ENCODE data around the gene PCNX3. TPM values are rescaled to one million over a fixed set of nuclear protein-coding genes. Genes with fewer than 3 reads are reported as not detected.

PCNX3 gene
- total and polyA plus RNA-seq, 2 of the 13 experiments (the other 11 are each of a cell fraction or from before 2014, with no cell fraction given): 16.2 to 23.0 TPM

DNA sequence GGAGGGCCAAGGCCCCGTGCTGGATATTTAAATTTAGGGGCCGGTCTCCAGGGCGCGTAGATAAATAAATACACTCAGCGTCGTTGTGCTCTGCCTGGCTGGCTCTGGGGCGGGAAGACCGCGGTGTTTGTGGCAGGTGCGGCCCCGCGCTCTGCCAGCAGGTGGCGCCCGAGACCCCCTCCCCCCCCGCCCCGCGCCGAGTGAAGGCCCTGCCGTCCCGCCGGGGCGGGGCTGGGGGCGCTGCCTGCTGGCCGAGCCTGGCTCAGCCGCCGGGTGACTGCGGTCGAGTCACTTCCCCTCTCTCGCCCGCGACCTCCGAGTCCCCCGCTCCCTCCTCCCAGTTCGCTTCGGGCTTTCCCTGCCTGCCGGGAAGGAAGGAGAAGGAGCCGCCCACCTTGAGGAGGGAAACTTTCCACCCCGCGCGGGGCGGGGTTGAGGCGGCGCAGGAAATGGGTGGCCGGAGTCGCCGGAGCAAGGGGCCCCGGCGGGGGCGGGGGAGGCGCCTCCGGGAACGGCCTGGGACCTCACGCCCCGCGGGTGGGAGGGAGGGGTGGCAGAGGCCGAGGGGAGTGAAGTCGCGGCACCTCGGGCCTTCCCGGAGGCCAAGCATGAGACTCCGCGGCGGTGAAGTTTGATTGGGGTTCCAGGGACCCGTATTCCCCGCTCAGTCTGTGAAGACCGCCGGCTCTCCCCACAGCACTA, 41.3 kb upstream of the PCNX3 start (continued):
- TF ChIP-seq KLF9 (CRISPR knock-in tag; IDR thresholded peaks at IDR 0.05; ENCODE audit: low read depth) (no peak), CC2D1A (CRISPR knock-in tag; IDR thresholded peaks at IDR 0.05) (no peak), AGO2 (optimal IDR thresholded peaks at IDR 0.05; ENCODE audit: low read depth, low read length) (peak; percentile 69), ZNF335 (CRISPR knock-in tag; IDR thresholded peaks at IDR 0.05) (0 out of 2 replicates have a peak, but pooled peaks have one; percentile 56), ZNF644 (CRISPR knock-in tag; IDR thresholded peaks at IDR 0.05; ENCODE audit: low read depth) (no peak), ZNF451 (CRISPR knock-in tag; IDR thresholded peaks at IDR 0.05) (no peak; the same call in 1 of the 2 replicates), ZNF367 (CRISPR knock-in tag; IDR thresholded peaks at IDR 0.05; ENCODE audit: borderline replicate concordance) (no peak), PHF8 (CRISPR knock-in tag; IDR thresholded peaks at IDR 0.05) (peak; percentile 55), HNF4A (CRISPR knock-in tag; IDR thresholded peaks at IDR 0.05) (no peak), CREM (IDR thresholded peaks at IDR 0.05) (no peak), CREM (CRISPR knock-in tag; IDR thresholded peaks at IDR 0.05) (no peak), MEF2D (CRISPR knock-in tag; IDR thresholded peaks at IDR 0.05) (no peak), SKI (IDR thresholded peaks at IDR 0.05; ENCODE audit: partially characterized antibody) (peak; percentile 51)
- TF ChIP-seq, protein P1, sequence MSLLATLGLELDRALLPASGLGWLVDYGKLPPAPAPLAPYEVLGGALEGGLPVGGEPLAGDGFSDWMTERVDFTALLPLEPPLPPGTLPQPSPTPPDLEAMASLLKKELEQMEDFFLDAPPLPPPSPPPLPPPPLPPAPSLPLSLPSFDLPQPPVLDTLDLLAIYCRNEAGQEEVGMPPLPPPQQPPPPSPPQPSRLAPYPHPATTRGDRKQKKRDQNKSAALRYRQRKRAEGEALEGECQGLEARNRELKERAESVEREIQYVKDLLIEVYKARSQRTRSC (CRISPR knock-in tag; IDR thresholded peaks at IDR 0.05; ENCODE audit: low read depth): no peak
- TF ChIP-seq, protein P2, sequence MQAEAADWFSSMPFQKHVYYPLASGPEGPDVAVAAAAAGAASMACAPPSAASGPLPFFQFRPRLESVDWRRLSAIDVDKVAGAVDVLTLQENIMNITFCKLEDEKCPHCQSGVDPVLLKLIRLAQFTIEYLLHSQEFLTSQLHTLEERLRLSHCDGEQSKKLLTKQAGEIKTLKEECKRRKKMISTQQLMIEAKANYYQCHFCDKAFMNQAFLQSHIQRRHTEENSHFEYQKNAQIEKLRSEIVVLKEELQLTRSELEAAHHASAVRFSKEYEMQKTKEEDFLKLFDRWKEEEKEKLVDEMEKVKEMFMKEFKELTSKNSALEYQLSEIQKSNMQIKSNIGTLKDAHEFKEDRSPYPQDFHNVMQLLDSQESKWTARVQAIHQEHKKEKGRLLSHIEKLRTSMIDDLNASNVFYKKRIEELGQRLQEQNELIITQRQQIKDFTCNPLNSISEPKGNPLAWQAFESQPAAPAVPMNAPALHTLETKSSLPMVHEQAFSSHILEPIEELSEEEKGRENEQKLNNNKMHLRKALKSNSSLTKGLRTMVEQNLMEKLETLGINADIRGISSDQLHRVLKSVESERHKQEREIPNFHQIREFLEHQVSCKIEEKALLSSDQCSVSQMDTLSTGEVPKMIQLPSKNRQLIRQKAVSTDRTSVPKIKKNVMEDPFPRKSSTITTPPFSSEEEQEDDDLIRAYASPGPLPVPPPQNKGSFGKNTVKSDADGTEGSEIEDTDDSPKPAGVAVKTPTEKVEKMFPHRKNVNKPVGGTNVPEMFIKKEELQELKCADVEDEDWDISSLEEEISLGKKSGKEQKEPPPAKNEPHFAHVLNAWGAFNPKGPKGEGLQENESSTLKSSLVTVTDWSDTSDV (CRISPR knock-in tag; IDR thresholded peaks at IDR 0.05): no peak
- TF ChIP-seq, protein P3, sequence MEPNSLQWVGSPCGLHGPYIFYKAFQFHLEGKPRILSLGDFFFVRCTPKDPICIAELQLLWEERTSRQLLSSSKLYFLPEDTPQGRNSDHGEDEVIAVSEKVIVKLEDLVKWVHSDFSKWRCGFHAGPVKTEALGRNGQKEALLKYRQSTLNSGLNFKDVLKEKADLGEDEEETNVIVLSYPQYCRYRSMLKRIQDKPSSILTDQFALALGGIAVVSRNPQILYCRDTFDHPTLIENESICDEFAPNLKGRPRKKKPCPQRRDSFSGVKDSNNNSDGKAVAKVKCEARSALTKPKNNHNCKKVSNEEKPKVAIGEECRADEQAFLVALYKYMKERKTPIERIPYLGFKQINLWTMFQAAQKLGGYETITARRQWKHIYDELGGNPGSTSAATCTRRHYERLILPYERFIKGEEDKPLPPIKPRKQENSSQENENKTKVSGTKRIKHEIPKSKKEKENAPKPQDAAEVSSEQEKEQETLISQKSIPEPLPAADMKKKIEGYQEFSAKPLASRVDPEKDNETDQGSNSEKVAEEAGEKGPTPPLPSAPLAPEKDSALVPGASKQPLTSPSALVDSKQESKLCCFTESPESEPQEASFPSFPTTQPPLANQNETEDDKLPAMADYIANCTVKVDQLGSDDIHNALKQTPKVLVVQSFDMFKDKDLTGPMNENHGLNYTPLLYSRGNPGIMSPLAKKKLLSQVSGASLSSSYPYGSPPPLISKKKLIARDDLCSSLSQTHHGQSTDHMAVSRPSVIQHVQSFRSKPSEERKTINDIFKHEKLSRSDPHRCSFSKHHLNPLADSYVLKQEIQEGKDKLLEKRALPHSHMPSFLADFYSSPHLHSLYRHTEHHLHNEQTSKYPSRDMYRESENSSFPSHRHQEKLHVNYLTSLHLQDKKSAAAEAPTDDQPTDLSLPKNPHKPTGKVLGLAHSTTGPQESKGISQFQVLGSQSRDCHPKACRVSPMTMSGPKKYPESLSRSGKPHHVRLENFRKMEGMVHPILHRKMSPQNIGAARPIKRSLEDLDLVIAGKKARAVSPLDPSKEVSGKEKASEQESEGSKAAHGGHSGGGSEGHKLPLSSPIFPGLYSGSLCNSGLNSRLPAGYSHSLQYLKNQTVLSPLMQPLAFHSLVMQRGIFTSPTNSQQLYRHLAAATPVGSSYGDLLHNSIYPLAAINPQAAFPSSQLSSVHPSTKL (CRISPR knock-in tag; IDR thresholded peaks at IDR 0.05): no peak; the same call in 1 of the 2 replicates
- TF ChIP-seq, protein P4, sequence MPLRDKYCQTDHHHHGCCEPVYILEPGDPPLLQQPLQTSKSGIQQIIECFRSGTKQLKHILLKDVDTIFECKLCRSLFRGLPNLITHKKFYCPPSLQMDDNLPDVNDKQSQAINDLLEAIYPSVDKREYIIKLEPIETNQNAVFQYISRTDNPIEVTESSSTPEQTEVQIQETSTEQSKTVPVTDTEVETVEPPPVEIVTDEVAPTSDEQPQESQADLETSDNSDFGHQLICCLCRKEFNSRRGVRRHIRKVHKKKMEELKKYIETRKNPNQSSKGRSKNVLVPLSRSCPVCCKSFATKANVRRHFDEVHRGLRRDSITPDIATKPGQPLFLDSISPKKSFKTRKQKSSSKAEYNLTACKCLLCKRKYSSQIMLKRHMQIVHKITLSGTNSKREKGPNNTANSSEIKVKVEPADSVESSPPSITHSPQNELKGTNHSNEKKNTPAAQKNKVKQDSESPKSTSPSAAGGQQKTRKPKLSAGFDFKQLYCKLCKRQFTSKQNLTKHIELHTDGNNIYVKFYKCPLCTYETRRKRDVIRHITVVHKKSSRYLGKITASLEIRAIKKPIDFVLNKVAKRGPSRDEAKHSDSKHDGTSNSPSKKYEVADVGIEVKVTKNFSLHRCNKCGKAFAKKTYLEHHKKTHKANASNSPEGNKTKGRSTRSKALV (CRISPR knock-in tag; IDR thresholded peaks at IDR 0.05): no peak
